HG02588 (cell line): ENCODE measurements around the gene NAIF1.
"Not testable (repeated sequence)": the region's sequence is repeated elsewhere in the genome, so short reads cannot be mapped to it uniquely, and the experiment has no call there.

Experiments used
- ATAC-seq: cut with Tn5 transposase; IDR thresholded peaks from one replicate; pipeline ENCODE4 v1.9.1; 2021; ENCODE audit warnings: mild to moderate bottlenecking, moderate library complexity; ENCODE audit not compliant: unreplicated experiment

Gene NAIF1

GRCh38 chr9:128066713-128067644 lies at the start of gene NAIF1:
Gene NAIF1, minus strand, starts transcription at chr9:128067320. Its CDS starts 219 bp downstream, at chr9:128067101.
- ATAC-seq, result peak; percentile 47

GRCh38 chr9:128116104-128117083 lies 49.3 kb upstream of the NAIF1 start:
- ATAC-seq, result no peak

- no peak for ATAC-seq
These were observed 48.3 kb upstream of the NAIF1 start for GRCh38 chr9:128115187-128116103.

- ATAC-seq, result no peak
These were observed 47.4 kb upstream of the NAIF1 start for GRCh38 chr9:128114326-128115186.

GRCh38 chr9:128113526-128114325 lies 46.6 kb upstream of the NAIF1 start:
- no peak for ATAC-seq

- not testable (repeated sequence) for ATAC-seq
These were observed 44.6 kb upstream of the NAIF1 start for GRCh38 chr9:128111726-128112125.

GRCh38 chr9:128109050-128109709 lies 42.1 kb upstream of the NAIF1 start:
- no peak for ATAC-seq

- ATAC-seq, result no peak
These were observed 41.3 kb upstream of the NAIF1 start for GRCh38 chr9:128108269-128109049.

GRCh38 chr9:128107468-128108268 lies 40.5 kb upstream of the NAIF1 start:
- no peak for ATAC-seq

- ATAC-seq, result no peak
These were observed 39.9 kb upstream of the NAIF1 start for GRCh38 chr9:128106940-128107467.

- no peak for ATAC-seq
These were observed 39.2 kb upstream of the NAIF1 start for GRCh38 chr9:128106181-128106939.

GRCh38 chr9:128105538-128106175 lies 38.5 kb upstream of the NAIF1 start:
- ATAC-seq, result no peak

GRCh38 chr9:128104171-128104618 lies 37.1 kb upstream of the NAIF1 start:
- no peak for ATAC-seq

- no peak for ATAC-seq
These were observed 36.5 kb upstream of the NAIF1 start for GRCh38 chr9:128103589-128103962.
